NCI-H524 treated with DMSO at 0.1 percent for 48 hours (cell line): Measurements from ENCODE around the gene TPPP2.

ENCODE experiments used
- DNase-seq: peaks from one replicate; lab custom pipeline; 2025; lab: John Stamatoyannopoulos, UW

TPPP2 gene

DNA sequence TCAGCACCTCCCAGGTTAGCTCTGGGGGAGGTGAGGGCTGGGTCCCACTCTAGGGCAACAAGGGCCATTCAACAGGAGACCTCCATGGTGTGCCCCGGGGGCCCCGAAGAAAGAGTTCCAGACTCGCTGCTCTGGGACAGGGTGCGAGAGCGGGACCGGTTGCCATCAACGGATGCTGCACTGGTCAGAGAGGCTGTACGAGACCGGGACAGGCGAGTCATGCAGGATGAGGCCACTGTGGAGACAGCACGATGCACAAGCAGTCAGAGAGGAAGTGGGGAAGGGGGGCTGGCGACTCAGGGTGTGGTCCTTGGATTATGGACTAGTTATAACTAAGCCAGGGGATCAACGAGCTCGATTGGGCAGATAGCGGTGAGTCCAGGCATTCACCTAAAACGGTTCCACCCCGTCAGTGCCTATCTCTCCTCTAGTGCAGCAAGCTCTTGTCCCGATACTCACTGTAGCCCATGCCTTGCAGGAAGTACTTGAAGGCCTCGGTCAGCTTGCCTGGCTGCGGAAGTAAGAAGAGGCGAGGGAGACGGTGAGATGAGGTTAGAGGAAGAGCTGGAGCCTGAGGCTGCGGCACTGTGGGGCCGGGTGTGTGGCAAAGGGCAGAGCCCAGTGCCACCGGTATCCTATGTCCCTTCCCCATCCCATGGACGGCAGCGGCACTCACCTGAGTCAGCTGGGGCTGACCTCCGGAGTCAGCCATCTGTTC, 12.3 kb upstream of the TPPP2 start:
- DNase-seq = no peak

DNA sequence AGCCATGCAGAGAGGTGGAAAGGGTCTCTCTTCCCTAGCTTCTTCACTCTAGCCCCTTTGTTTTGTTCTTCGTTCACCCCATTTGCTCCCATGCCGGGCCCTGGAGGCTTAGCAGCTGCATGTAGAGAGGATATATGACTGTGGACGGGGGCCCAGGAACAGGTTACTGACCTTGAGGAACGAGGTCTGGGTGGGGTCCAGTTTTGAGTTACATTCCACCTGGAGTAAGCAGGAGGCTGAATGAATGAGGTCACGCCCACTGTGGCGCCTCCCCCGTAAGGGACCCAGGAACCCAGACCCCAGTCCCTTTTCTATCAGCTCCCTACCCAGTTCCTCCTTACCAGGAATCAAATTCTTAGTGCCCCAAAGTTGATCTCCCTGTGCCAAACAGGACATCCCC, 11.7 kb upstream of the TPPP2 start:
- DNase-seq = no peak

DNA sequence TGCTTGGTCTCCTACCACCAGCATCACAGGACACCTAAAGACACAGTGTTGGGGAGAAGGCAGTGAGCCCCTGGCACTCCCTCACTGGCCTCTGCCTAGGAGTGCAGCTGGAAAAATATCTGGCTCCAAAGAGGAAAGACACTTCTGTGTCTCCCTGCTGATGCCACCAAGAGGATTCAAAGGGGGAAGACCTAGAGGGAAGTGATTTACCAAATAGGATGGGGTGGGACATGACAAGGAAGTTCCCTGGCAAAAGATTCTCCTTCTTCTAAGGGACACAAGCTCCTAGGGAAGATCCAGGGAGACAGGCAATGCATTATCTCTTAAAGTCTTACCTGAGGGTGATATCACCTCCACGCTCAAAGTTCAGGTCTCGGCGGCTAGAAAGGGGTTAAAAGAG, 11.2 kb upstream of the TPPP2 start:
- no peak for DNase-seq

DNA sequence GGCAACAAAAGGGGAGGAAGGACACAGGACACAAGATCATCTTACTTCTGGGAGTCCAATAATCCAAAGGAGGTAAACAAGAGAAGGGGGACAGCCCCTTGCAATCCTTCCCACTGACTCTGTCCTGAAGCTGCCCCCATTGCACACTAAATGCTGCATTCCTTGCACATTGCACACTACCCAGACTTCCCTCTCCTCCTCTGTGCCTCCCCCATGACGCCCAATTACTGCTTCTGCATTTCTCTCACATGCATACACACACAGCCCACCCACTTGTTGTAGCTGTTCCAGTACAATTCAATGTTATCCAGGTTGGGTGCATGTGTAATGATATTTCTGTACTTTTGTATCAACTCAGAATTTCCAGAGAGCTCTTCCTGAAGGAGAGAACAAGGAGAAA, 10.7 kb upstream of the TPPP2 start:
- no peak for DNase-seq

DNA sequence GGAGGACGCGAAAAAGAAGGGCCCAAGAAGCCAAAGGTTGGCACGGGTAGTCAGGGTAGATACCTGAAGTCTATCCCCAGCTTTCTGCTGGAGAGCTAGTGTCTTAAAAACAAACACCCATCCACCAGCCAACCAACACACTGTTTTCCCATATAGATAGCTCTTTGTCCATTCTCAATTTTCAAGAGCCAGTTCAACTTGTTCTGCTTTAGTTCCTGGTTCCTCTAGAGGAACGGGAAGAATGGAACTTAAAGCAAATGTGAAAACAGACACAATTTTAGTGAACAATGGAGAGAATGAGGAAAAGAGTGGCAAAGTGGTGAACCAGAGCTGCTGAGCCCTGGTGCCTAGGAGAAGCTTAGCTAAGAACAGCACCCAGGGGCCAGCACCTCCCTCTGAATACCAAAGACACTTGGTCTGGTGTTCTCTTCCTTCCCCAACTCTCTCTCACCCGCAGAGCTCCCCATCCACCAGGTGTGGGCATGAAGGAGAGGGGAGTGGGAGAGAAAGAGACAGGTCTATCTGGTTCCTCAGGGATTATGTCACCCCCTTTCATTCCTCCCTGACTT, 9.0 kb upstream of the TPPP2 start:
- DNase-seq = no peak

DNA sequence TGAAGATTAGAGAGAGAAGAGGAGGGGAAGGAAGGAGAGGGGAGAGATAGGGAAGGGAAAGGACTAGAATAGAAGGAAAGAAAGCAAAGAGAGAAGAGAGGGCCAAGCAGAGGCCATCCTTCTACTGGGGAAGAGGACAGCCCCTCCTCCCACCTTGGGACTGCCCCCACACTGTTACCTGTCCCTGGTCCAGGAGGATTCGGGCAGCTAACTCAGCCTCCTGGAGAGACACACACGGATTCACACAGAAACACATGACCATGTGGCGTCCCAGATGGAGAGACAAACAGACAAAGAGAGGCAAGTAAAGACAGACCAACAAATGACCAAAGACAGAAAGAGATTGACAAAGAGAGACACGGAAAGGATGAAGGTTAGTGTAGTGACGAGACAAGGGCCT, 7.3 kb upstream of the TPPP2 start:
- no peak for DNase-seq

DNA sequence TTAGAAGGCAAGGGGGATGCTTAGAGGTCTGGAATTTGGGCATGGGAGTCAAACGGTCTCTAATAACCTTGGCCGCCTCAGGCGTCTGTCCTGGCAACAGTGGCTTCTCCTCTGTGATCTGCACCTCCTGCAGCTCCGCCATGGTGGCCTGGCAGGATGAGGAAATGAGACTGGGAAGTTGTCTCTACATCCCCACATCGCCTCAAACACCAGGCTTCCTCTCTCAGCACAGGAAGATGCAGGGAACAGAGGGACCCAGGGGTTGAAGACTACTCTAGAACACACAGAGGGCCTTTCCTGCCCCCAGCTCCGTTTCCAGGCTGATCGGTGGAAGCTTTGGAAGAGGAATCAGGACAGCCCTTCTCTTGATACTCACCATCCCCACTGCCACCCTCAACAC, 6.8 kb upstream of the TPPP2 start:
- no peak for DNase-seq

DNA sequence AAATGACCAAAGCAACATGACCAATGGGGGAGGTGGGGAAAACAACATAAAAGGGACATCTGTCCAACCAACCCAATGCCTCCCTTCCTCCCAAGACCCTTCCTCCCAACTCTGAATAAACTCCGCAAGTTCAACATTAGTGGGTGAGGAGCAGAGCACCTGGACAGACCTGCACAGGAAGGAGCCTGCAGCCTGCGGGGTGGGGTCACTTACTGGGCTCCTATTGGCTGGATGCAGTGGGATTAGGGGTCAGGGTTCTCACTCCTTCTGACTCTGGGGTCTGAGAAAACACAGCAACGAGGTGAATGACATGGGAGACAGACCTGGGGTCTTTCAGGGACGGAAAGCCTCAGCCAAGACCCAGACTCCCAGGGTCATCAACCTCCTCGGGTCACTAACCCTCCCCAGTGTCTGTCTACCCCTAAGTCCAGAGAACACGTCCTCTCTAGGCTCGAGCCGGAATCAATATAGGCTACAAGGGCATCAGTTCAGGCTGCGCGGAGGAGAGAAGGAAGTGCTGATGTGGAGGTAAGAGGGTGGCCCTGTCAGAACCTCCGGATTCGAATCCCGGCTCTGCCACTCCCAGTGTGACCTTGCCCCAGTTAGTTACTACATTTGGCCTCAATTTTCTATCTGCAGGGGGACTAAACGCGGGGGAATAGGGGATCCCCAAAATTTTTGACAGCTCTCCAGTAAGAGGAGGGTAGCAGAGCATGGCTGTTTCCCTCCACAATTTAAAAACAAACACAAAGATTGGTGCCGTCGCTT, 6.0 kb upstream of the TPPP2 start:
- no peak for DNase-seq

DNA sequence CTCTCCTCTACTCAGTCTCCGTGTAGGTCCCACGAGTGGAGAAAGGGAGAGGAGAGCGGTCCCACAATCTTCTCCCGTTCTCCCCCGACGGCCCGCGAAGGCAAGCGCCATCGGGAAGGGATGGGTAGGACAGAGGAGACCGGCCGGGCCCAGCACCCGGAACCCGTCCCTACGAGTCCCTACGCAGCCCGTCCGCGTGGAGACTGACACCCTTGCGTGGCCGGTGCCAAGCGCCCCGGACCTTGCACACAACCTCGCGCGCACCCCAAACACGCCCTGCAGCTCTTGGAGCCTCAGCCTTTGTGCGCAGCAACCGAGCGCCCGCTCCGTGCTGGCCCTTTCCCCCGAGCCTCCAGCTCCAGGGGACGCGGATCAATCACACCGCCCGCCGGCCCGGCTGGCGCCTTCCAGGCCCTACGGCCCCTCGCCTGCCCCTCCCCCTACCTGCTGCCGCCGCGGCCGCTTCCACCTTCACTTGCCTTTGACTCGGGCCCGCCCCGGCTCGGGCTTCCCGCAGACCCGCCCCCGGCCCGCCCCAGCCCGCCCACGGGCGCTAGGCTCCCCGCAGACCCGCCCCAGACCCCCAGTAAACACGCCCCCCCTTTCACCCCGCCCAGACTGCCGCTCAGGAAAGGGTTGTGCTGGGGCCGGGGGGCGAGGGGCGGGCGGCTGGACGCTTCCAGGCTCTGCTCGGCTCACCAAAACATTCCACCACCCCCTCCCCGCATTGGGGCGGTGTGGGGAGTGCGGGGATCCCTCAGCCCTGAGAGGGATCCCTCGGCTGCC, 5.2 kb upstream of the TPPP2 start, which contains the start of gene NDRG2:
Gene NDRG2 (minus strand): TSS at position 477 of the 786 bp plus-strand sequence. CDS start 1,746 bp downstream, outside the sequence.
- DNase-seq = no peak

DNA sequence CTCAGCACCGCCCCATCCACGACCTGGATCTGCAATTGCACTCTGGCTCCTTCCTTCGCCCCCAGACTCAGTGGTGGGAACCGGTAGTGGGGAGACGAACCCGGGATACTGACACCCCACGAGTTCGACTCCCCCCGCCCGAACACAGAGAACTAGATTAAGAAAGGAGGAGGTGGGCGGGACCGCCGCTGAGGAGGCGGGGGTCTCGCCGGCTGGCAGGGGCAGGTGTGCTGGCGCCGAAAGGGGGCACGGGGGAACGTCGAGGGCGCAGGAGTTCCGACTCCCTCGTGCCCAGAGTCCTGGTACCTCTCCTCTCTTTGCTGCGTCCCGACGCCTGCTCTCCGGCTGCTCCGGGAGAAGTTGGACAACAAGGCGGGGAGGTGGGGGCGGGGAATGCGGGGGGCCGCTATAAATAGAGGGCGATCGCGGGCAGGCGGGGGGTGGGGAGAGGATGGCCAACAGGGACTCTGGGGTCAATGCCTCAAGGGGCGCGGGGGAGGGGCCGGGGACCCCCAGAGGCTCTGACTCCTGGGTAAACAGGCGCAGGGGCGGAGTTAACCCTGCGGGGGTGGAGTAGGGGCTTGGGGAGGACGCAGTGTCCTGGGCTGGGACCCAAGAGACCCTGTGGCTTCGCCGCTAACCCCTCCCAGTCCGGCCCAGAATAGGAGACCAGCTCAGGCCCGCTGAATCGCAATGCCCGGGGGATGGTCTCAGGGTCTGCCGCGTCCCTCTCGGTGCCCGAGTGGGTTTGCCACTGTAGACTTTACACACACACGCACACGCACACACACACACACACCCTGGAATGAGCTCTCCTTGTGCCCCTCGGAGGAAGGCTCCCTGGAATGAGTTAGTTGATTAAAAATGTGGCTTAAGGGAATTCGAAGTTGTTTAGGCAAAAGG, 4.4 kb upstream of the TPPP2 start:
- DNase-seq = no peak

DNA sequence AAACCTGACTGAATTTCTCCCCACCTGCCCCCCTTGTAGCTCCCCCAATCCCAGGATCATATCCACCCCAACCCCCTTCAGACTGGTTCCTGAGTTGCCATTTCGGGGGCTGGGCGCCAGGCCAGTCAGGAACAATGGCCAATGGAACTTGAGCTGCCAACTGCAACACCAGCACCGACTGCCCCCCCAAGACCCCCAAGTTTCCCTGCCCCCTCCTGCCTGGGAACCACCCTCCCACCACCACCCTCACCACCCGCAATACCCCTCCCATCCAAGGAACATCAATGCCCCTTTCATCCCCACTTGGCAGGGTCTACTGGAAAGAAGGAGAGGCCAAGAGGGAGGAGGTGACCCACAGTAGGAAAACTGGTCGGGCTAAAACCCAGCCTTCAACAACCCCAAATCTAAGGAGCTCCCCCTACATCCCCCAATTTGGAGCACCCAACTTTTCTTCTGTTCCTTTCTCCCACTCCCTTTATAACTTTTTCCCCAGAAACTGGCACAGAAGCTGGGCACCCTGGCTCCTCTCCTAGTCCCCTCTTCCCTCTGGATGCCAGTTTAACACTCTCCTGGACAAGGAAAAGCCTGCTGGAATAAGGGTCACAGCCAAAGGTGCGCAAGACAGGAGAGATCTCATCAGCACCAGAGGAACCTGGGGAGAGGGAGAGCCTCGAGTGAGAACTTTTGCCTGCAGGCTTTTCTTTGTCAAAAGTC, 3.6 kb upstream of the TPPP2 start:
- DNase-seq = no peak

DNA sequence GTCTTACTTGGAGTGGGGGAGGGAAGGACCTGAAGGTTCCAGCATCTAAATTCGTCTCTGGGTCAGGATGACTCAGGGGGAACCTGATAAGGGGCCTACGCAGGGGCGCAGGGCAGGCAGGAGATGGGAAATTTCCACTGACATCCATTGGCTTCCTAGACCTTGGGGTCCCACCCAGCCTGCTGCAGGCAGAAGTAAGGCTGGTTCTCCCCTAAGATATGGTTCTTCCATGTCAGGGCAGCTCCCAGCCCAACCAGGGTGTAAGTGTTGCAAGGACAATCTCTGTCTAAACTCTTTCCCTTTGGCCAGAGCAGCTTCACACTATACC, 3.1 kb upstream of the TPPP2 start:
- DNase-seq = no peak

DNA sequence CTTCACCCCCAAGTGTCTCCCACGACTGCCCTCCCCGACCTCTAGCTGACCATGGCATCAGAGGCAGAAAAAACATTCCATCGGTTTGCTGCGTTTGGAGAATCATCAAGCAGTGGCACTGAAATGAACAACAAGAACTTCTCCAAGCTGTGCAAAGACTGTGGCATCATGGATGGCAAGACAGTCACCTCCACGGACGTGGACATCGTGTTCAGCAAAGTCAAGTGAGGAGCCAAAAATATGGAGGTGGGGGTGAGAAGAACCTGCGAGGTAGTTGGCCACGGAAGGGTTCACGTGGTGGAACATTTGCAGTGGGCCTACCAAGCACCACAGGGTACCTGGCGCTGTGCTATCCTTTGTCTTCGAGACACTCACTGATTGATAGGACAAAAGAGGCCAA, 514 bp downstream of the TPPP2 start:
- no peak for DNase-seq

DNA sequence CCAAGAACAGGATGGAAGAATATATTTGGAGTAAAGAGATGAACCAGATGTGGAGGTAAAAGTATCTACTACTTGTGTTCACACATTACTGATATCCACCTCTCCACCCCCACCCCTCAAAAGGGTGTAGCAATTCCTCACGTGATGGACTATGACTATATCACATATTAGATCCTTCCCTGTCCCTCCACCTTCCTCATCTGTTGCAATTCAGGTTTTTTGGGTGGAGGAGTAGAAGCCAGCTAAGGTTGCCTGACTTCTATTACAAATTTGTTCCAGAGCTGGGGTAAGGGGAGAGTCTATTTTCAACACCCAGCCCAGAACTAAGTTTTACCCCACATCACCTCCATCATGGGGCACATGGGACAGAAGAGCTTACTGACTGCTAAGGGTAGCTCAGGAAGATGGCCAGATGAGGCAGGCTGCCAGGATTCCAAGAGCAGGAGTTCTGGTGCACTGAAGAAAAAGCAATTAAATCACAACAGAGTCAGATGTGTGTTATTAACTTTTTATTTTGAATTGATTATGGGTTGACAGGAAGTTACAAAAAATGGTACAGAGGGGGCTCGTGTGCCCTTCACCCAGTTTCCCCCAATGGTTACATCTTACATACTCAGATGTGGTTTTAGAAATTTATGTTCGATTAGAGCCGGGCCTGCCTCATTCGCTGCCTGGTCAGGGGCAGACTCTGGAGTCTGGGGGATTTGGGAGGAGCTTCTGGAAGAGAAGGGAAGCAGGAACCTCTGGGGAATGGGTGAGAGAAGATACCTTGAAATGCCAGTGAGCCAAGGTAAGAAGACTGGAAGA, 2.5 kb downstream of the TPPP2 start:
- no peak for DNase-seq

DNA sequence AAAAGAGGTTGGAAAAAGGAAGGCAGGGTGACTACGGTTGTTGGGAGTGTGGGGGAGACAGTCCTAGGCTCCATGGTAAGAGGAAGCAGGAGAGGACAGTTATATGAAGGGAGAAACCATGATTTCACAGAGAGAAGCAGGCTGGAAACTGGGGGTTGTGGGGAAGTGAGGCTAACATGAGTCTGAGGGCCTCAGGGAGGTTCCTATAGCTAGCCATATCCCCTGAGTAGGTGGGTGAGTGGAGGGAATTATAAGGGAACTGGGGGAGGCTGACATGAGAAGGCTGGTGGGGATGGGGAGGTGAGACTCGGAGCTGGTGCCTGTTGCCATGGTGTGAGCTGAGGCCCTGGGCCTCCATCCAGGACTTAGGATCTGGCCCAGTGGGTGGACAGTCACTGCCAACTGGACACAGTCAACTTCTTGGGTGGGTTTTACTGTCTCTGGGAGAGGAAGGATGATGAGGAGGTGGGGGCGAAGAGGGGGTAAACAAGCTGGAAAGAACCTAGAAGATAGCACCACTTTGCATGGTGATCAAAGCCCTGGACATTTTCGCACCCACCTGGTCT, 3.2 kb downstream of the TPPP2 start:
- DNase-seq = no peak

DNA sequence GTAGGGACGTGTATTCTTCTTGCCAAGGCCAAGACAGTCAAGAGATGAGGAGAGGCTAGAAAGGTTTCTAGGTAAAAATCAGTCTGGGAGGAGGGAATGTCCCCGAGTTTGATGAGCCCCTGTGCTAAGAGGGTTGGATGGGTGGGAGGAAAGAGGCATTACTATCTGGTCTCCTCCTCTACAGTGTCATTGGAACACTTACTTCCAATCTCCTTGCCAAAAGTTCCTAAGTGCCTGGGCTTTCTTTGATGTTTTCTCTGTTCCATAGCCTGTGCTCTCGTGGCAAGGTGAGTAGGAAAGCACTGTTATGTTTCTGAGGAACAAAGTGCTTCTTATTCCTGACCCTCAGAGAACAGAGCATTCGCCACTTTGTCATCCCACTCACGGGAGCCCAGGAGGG, 4.7 kb downstream of the TPPP2 start, which contains the start of gene RNASE13:
Gene RNASE13 (minus strand): TSS at position 101 of the 400 bp plus-strand sequence. CDS start 519 bp downstream, outside the sequence.
- DNase-seq = no peak

DNA sequence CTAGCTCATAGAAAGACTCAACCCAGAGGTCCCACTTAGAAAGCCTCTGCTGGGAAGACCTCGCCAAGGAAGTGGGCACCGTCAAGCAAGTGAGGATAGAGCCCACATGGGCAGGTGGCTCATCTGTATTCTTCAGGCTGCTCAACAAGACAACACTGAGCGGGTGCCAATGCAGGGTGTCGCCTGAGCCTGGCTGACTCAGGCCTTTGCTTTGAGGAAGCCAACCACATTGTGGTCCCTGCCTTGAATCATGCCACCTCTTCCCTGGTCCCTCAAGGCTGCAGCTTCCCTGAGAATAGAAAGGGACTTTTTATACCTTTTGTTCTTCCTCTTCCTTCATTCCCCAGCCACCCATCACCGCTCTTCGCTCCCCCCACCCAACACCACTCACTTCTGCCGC, 6.7 kb downstream of the TPPP2 start:
- no peak for DNase-seq

DNA sequence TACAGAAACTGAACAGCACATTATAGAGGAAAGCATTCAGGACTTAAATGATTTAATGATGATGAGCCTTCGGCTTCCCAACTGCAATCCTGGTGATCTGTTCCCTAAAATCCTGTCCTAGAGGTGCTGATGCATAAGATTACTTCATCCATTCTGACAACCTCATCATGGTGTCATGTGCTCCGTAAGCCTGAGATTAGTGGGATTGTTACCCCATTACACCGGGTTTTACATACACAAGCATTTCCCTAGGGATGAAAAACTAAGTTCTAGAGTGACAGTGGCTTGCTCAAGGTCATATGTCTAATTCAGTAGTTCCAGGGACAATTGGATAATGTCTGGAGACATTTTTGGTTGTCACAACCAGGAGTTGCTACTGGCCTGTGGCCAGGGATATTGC, 7.1 kb downstream of the TPPP2 start:
- DNase-seq = no peak
